ENCODE data around the gene PVALEF. TPM values are rescaled to one million over a fixed set of nuclear protein-coding genes. Genes with fewer than 3 reads are reported as not detected.
"Not testable (repeated sequence)": the region's sequence is repeated elsewhere in the genome, so short reads cannot be mapped to it uniquely, and the experiment has no call there.

PVALEF gene
- total and polyA plus RNA-seq, 2 of the 13 experiments (the other 11 are each of a cell fraction or from before 2014, with no cell fraction given), result 0.18 TPM

GRCh38 chr17:81144423-81144781, 20.9 kb upstream of the PVALEF start (continued):
- no peak for TF ChIP-seq CBX2 (IDR thresholded peaks at IDR 0.05; ENCODE audit: low read depth, low read length)
- no peak for TF ChIP-seq CBX2 (CRISPR knock-in tag; IDR thresholded peaks at IDR 0.05; ENCODE audit: low read depth)
- TF ChIP-seq U2AF1 (optimal IDR thresholded peaks at IDR 0.05; ENCODE audit: low read depth, low read length), result no peak
- no peak for TF ChIP-seq ZNF569 (CRISPR knock-in tag; IDR thresholded peaks at IDR 0.05; ENCODE audit: borderline replicate concordance)
- no peak for TF ChIP-seq AFF4 (CRISPR knock-in tag; IDR thresholded peaks at IDR 0.05)
- no peak for TF ChIP-seq ZBTB20 (CRISPR knock-in tag; IDR thresholded peaks at IDR 0.05; ENCODE audit: borderline replicate concordance, low read depth)
- no peak for TF ChIP-seq RBAK (CRISPR knock-in tag; IDR thresholded peaks at IDR 0.05)

- H3K36me3 ChIP-seq (replicated peaks in 1 of 2; ENCODE audit: control insufficient read depth in 1 of 2, insufficient read depth in 2 of 2, low read length in 2 of 2); H3K27ac ChIP-seq (ENCODE audit: extremely low read length, insufficient read depth, low read length); H3K79me2 ChIP-seq (ENCODE audit: insufficient read depth, low read length); H3K4me2 ChIP-seq (ENCODE audit: low read depth, low read length); H3K9ac ChIP-seq (ENCODE audit: insufficient read depth, low read depth, low read length); H3K27me3 ChIP-seq (ENCODE audit: control insufficient read depth in 1 of 2, insufficient read depth in 2 of 2, low read length in 2 of 2); H2AFZ ChIP-seq (ENCODE audit: low read length); H4K20me1 ChIP-seq (ENCODE audit: insufficient read depth, low read length); FAIRE-seq; ATAC-seq; in situ Hi-C loops (cut with HindIII; ENCODE audit: extremely low pct_ligation_motif_present, low pct_unique_long_range_greater_than_20kb); H3K9me3 ChIP-seq (ENCODE audit: low read length); BruUV-seq (replicated peaks); H3K4me3 ChIP-seq (replicated peaks in 1 of 3; ENCODE audit: insufficient read depth in 1 of 3, low read depth in 2 of 3, low read length in 3 of 3); intact Hi-C loops (cut with micrococcal nuclease; ENCODE audit: unreplicated experiment); DNase-seq (ENCODE audit: low spot score): not testable (repeated sequence)
- 87% methylated on average over 10 of the region's 10 CpGs for WGBS (ENCODE audit: low lambda C conversion rate)
- POLR2A ChIA-PET, result interaction anchor here (1.3 kb wide), 1 partner anchor 19 kb away, joined by 3 read pairs; the partner anchor contains the start of genes AATK and PVALEF
- CTCF ChIA-PET (ENCODE audit: low intra/inter-chr PET ratio, low total read pairs), result interaction anchor here (1.7 kb wide), 1 partner anchor 95 kb away, joined by 6 read pairs; no protein-coding TSS in a partner anchor
- H3K4me1 ChIP-seq (ENCODE audit: insufficient read depth, low read length), result peaks cover 31% of the 10 kb centered on the region
Measured at GRCh38 chr17:81146208-81146607, 19.1 kb upstream of the PVALEF start.
